HFF-Myc (cell line): ENCODE results near the gene BRINP3.

Source experiments
- DNase-seq: peaks from one replicate; pipeline ENCODE4 v3.0.0-alpha.2; 2011; ENCODE audit warnings: low read depth; ENCODE audit errors: extremely low read depth
- H3K4me3 ChIP-seq: replicated peaks from 2 replicates; pipeline ENCODE4 v1.5.1; 2011; ENCODE audit warnings: low read depth, mild to moderate bottlenecking, control low read depth, low read length
- CTCF ChIP-seq: IDR thresholded peaks from 2 replicates; pipeline ENCODE4 v1.5.1; 2012; ENCODE audit warnings: mild to moderate bottlenecking, low read depth, low read length, control low read depth; ENCODE audit errors: missing control alignments

Gene BRINP3

GRCh38 chr1:190439447-190439846 lies 38.2 kb downstream of the BRINP3 start:
- H3K4me3 ChIP-seq, result no peak overlapping the region
- no peak for TF ChIP-seq CTCF
- DNase-seq, result no peak

- no peak overlapping the region for H3K4me3 ChIP-seq
- TF ChIP-seq CTCF, result no peak
- DNase-seq, result peak; percentile 9
Measured at GRCh38 chr1:190436615-190437014, 41.0 kb downstream of the BRINP3 start.

- TF ChIP-seq CTCF, result no peak
- H3K4me3 ChIP-seq, result no peak overlapping the region
- no peak for DNase-seq
Measured at GRCh38 chr1:190429932-190430331, 47.7 kb downstream of the BRINP3 start.

GRCh38 chr1:190429141-190429540 lies 48.5 kb downstream of the BRINP3 start:
- no peak for DNase-seq
- H3K4me3 ChIP-seq, result no peak overlapping the region
- TF ChIP-seq CTCF, result no peak

- DNase-seq, result no peak
- H3K4me3 ChIP-seq, result no peak overlapping the region
- TF ChIP-seq CTCF, result no peak
Measured at GRCh38 chr1:190416239-190416638, 61.4 kb downstream of the BRINP3 start.

GRCh38 chr1:190413142-190413541 lies 64.5 kb downstream of the BRINP3 start:
- H3K4me3 ChIP-seq, result no peak overlapping the region
- no peak for DNase-seq
- TF ChIP-seq CTCF, result no peak

GRCh38 chr1:190403402-190403801 lies 74.3 kb downstream of the BRINP3 start:
- DNase-seq, result no peak
- no peak for TF ChIP-seq CTCF
- no peak overlapping the region for H3K4me3 ChIP-seq
